SK-N-SH (cell line): ENCODE results near the gene NUMA1.

Experiments
- CTCF ChIP-seq: fragments of 200-600 bp; sonication (generic); IDR thresholded peaks from 2 replicates; pipeline ENCODE4 v1.6.1; 2017; ENCODE audit warnings: antibody characterized with exemption, mild to moderate bottlenecking, moderate library complexity
- EP300 ChIP-seq, 2 experiments: IDR thresholded peaks; 2 replicates each; pipeline versions ENCODE4 v1.4.0 to v1.6.1; 2012; ENCODE audit warnings: borderline replicate concordance in 1 of 2, low read depth in 1 of 2, low read length in 1 of 2
- MAX ChIP-seq: IDR thresholded peaks from 2 replicates; pipeline ENCODE4 v1.4.0; 2012; ENCODE audit warnings: low read depth
- PBX3 ChIP-seq: IDR thresholded peaks from 2 replicates; pipeline ENCODE4; 2012
- POLR2AphosphoS5 ChIP-seq: IDR thresholded peaks from 2 replicates; pipeline ENCODE4 v1.6.1; 2012; ENCODE audit warnings: low read depth, low read length
- RAD21 ChIP-seq: IDR thresholded peaks from 2 replicates; pipeline ENCODE4 v1.6.1; 2012; ENCODE audit warnings: mild to moderate bottlenecking, low read length
- REST ChIP-seq: IDR thresholded peaks from 2 replicates; pipeline ENCODE4 v1.6.1; 2012; ENCODE audit warnings: mild to moderate bottlenecking, low read depth, low read length, moderate library complexity
- TAF1 ChIP-seq: IDR thresholded peaks from 2 replicates; pipeline ENCODE4 v1.6.1; 2012; ENCODE audit warnings: low read depth, mild to moderate bottlenecking, low read length, moderate library complexity, borderline replicate concordance
- YY1 ChIP-seq: IDR thresholded peaks from 2 replicates; pipeline ENCODE4 v1.4.0; 2012; ENCODE audit warnings: low read depth, mild to moderate bottlenecking

- no peak for TF ChIP-seq CTCF
- TF ChIP-seq YY1, result no peak
- TF ChIP-seq POLR2AphosphoS5, result no peak
- no peak for TF ChIP-seq EP300 (IDR thresholded peaks at IDR 0.05; ENCODE audit: borderline replicate concordance in 1 of 2, low read depth in 1 of 2, low read length in 1 of 2)
- no peak for TF ChIP-seq REST
- TF ChIP-seq PBX3, result no peak
- TF ChIP-seq TAF1, result no peak
- no peak for TF ChIP-seq RAD21
- TF ChIP-seq MAX, result no peak
Observed at GRCh38 chr11:72000202-72000867, 80.0 kb downstream of the NUMA1 start.
